Sigmoid colon (tissue), 4 donors: Measurements from ENCODE around the gene PNPLA2.

Source experiments
- CTCF ChIP-seq, 4 experiments: fragments of 450-650 bp in 3 of 4; fragments of 200-600 bp in 1 of 4; IDR thresholded peaks; one replicate each; pipeline ENCODE4 v1.5.1; 2016 to 2019; ENCODE audit warnings: antibody characterized with exemption in 4 of 4, mild to moderate bottlenecking in 3 of 4, moderate library complexity in 2 of 4
- EP300 ChIP-seq, 4 donors: sonication (generic); formaldehyde crosslinking; IDR thresholded peaks; one replicate each; pipeline ENCODE4 v1.6.1; 2017; ENCODE audit warnings: antibody characterized with exemption in 4 of 4
- POLR2A ChIP-seq, 2 donors: fragments of 450-650 bp; IDR thresholded peaks; one replicate each; pipeline ENCODE4 v1.6.1; 2016; ENCODE audit warnings: antibody characterized with exemption in 2 of 2, mild to moderate bottlenecking in 2 of 2, moderate library complexity in 2 of 2

DNA sequence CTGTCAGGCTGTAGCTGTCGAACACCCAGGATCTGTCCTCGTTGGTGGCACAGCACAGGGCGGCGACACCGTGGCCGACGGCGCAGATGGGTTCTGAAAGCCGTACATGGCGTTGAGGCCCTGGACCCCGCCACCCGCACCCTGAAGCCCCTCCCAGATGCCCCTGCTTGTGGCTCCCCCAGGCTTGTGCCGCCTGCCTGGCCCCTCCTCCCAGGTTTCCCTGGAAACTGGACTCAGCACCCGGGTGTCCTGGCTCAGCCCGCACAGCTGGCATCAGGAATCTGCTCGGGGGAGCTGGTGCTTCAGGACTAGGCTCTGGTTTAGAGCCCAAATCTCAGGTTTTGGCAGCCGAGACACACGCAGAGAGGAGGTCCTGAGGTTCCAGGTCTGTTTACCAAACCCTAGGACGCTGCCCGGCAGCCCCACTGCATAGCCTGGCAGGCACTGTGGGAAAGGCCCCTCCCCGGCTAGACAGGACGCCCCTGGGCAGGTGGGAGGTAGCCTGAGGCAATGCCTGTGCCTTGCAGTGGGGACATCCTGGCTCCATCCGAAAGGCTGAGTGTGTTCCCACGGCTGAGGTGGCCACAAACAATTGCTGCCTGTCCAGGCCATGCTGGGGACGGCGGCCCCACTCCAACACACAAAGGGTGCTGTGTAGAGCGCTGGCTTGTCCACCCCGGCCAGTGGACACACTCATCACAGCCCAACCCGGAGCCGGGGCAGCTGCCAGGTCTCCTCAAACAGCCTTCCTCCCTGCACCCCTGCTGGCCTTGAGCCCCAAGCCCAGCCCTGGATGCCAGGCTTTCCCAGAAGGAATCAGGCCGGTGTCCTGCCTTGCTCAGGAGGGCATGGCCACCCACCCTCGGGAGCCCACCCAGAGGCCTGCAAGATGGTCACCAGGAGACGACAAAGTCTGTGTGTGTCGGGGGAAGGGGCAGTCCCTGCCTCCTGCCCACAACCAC, 46.0 kb upstream of the PNPLA2 start:
- TF ChIP-seq CTCF (IDR thresholded peaks at IDR 0.05) (no peak), EP300 (IDR thresholded peaks at IDR 0.05) (no peak), POLR2A (IDR thresholded peaks at IDR 0.05) (no peak)
